Measurements from ENCODE around the gene CAPZA1.

Gene CAPZA1

GRCh38 chr1:112696578-112697314 is 77.1 kb downstream of the CAPZA1 start:
- H3K4me1 ChIP-seq (ENCODE audit: control insufficient read depth, insufficient read depth, low read length), result peaks cover 16% of the 10 kb centered on the region
- peaks cover 18 to 91% of the 10 kb centered on the region in 2 experiments; a peak in 2 of 3 replicates for H3K36me3 ChIP-seq (ENCODE audit: control insufficient read depth in 2 of 2, insufficient read depth in 1 of 2, low read length in 2 of 2)
- H3K9me3 ChIP-seq (ENCODE audit: control insufficient read depth, insufficient read depth, low read depth, low read length), result no peaks in the 10 kb centered on the region
- TF ChIP-seq ZNF529 (tag by site-specific recombination; IDR thresholded peaks at IDR 0.05; ENCODE audit: insufficient replicate concordance) (no peak), ZNF600 (tag by site-specific recombination; IDR thresholded peaks at IDR 0.05) (peak; percentile 42; the same call in 1 of the 2 replicates)
- no peak overlapping the region for H3K27ac ChIP-seq (ENCODE audit: extremely low read depth, low read depth, low read length)
- H3K4me3 ChIP-seq (ENCODE audit: low read depth, low read length), result no peak overlapping the region
- ChIA-PET POLR2A (interaction anchor here (1.3 to 9.8 kb wide), 2 partner anchors 8 to 22 kb away, joined by 3 to 91 read pairs; partner anchors contain the start of gene MOV10), CTCF (interaction anchor here (1.2 kb wide), 1 partner anchor 11 kb away, joined by 3 read pairs; no protein-coding TSS in a partner anchor)

- Histone ChIP-seq H3K4me3 (ENCODE audit: low read depth, low read length) (no peak overlapping the region), H3K27ac (ENCODE audit: extremely low read depth, low read depth, low read length) (no peak overlapping the region), H3K4me1 (ENCODE audit: control insufficient read depth, insufficient read depth, low read length) (peaks cover 16% of the 10 kb centered on the region), H3K36me3 (ENCODE audit: control insufficient read depth in 2 of 2, insufficient read depth in 1 of 2, low read length in 2 of 2) (peaks cover 11 to 91% of the 10 kb centered on the region in 2 experiments; a peak in 2 of 3 replicates), H3K9me3 (ENCODE audit: control insufficient read depth, insufficient read depth, low read depth, low read length) (no peaks in the 10 kb centered on the region)
- ChIA-PET POLR2A (interaction anchor here (9.8 kb wide), 1 partner anchor 23 kb away, joined by 91 read pairs; the partner anchor contains the start of gene MOV10), CTCF (interaction anchor here (0.6 to 1.2 kb wide), 2 partner anchors 10 to 339 kb away, joined by 3 read pairs; no protein-coding TSS in a partner anchor)
- TF ChIP-seq ZSCAN23 (tag by site-specific recombination; IDR thresholded peaks at IDR 0.05), result no peak
- no peak for TF ChIP-seq ZBTB11 (tag by site-specific recombination; conservative IDR thresholded peaks at IDR 0.05; ENCODE audit: low read depth)
- no peak for TF ChIP-seq ZNF112 (tag by site-specific recombination; IDR thresholded peaks at IDR 0.05)
- no peak for TF ChIP-seq ZNF114 (tag by site-specific recombination; IDR thresholded peaks at IDR 0.05)
- TF ChIP-seq ZBTB1 (tag by site-specific recombination; IDR thresholded peaks at IDR 0.05), result no peak
- TF ChIP-seq, protein P1, sequence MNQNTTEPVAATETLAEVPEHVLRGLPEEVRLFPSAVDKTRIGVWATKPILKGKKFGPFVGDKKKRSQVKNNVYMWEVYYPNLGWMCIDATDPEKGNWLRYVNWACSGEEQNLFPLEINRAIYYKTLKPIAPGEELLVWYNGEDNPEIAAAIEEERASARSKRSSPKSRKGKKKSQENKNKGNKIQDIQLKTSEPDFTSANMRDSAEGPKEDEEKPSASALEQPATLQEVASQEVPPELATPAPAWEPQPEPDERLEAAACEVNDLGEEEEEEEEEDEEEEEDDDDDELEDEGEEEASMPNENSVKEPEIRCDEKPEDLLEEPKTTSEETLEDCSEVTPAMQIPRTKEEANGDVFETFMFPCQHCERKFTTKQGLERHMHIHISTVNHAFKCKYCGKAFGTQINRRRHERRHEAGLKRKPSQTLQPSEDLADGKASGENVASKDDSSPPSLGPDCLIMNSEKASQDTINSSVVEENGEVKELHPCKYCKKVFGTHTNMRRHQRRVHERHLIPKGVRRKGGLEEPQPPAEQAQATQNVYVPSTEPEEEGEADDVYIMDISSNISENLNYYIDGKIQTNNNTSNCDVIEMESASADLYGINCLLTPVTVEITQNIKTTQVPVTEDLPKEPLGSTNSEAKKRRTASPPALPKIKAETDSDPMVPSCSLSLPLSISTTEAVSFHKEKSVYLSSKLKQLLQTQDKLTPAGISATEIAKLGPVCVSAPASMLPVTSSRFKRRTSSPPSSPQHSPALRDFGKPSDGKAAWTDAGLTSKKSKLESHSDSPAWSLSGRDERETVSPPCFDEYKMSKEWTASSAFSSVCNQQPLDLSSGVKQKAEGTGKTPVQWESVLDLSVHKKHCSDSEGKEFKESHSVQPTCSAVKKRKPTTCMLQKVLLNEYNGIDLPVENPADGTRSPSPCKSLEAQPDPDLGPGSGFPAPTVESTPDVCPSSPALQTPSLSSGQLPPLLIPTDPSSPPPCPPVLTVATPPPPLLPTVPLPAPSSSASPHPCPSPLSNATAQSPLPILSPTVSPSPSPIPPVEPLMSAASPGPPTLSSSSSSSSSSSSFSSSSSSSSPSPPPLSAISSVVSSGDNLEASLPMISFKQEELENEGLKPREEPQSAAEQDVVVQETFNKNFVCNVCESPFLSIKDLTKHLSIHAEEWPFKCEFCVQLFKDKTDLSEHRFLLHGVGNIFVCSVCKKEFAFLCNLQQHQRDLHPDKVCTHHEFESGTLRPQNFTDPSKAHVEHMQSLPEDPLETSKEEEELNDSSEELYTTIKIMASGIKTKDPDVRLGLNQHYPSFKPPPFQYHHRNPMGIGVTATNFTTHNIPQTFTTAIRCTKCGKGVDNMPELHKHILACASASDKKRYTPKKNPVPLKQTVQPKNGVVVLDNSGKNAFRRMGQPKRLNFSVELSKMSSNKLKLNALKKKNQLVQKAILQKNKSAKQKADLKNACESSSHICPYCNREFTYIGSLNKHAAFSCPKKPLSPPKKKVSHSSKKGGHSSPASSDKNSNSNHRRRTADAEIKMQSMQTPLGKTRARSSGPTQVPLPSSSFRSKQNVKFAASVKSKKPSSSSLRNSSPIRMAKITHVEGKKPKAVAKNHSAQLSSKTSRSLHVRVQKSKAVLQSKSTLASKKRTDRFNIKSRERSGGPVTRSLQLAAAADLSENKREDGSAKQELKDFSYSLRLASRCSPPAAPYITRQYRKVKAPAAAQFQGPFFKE (tag by site-specific recombination; IDR thresholded peaks at IDR 0.05; ENCODE audit: borderline replicate concordance), result no peak
- TF ChIP-seq ZNF610 (tag by site-specific recombination; IDR thresholded peaks at IDR 0.05; ENCODE audit: borderline replicate concordance), result no peak
- peak; percentile 61 for TF ChIP-seq EGR2 (tag by site-specific recombination; IDR thresholded peaks at IDR 0.05; ENCODE audit: low read depth)
- TF ChIP-seq ZNF555 (tag by site-specific recombination; conservative IDR thresholded peaks at IDR 0.05), result no peak
- peak; percentile 61; the same call in 1 of the 2 replicates for TF ChIP-seq ZFHX2 (tag by site-specific recombination; conservative IDR thresholded peaks at IDR 0.05)
- TF ChIP-seq SP7 (tag by site-specific recombination; IDR thresholded peaks at IDR 0.05), result no peak
- no peak for TF ChIP-seq ZNF24 (tag by site-specific recombination; IDR thresholded peaks at IDR 0.05)
- no peak for TF ChIP-seq INSM2 (tag by site-specific recombination; IDR thresholded peaks at IDR 0.05)
Observed at GRCh38 chr1:112697781-112698201, 78.2 kb downstream of the CAPZA1 start.

Measured in HEK293 (cell line).